HEK293T (cell line): ENCODE data around the gene SC5D.

Source experiments
- BHLHE40 ChIP-seq: fragments of 450-650 bp; IDR thresholded peaks from 2 replicates; pipeline ENCODE4 v1.6.1; 2016; ENCODE audit warnings: mild to moderate bottlenecking, moderate library complexity, borderline replicate concordance
- CTBP1 ChIP-seq: fragments of 450-650 bp; IDR thresholded peaks from 2 replicates; pipeline ENCODE4 v1.6.1; 2016; ENCODE audit warnings: borderline replicate concordance
- FOXA1 ChIP-seq: fragments of 450-650 bp; IDR thresholded peaks from 2 replicates; pipeline ENCODE4 v1.6.1; 2016; ENCODE audit warnings: mild to moderate bottlenecking
- FOXK2 ChIP-seq: fragments of 450-650 bp; IDR thresholded peaks from 2 replicates; pipeline ENCODE4 v1.6.1; 2016; ENCODE audit warnings: mild to moderate bottlenecking
- FOXM1 ChIP-seq: fragments of 450-650 bp; IDR thresholded peaks from 2 replicates; pipeline ENCODE4 v1.6.1; 2017; ENCODE audit warnings: mild to moderate bottlenecking, borderline replicate concordance
- LEF1 ChIP-seq: fragments of 450-650 bp; IDR thresholded peaks from 2 replicates; pipeline ENCODE4 v1.6.1; 2017; ENCODE audit warnings: mild to moderate bottlenecking, borderline replicate concordance
- SP1 ChIP-seq: fragments of 450-650 bp; IDR thresholded peaks from 2 replicates; pipeline ENCODE4 v1.6.1; 2017
- ZNF384 ChIP-seq: fragments of 450-650 bp; IDR thresholded peaks from 2 replicates; pipeline ENCODE4 v1.6.1; 2016
- TF ChIP-seq, protein P1 (sequence below): fragments of 450-650 bp; IDR thresholded peaks from 2 replicates; pipeline ENCODE4 v1.6.1; 2016

DNA sequence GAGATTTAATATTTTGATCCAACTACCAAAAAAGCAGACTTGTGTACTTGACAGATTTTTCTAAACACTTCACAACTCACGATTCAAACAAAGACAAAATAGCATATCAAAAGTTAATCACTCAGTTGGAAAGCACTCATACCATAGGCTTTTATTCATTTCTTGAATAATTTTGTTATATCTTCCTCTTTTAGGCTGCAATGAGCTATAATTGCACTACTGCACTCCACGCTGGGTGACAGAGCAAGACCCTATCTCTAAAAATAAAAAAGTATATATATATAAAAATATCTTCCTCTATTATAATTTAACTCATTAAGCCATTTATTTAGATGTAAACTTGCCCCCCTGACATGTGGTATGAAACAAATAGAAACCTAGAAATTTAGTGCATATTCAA is 19.9 kb downstream of the SC5D start:
- TF ChIP-seq SP1: no peak
- TF ChIP-seq CTBP1: no peak
- no peak for TF ChIP-seq FOXA1
- no peak for TF ChIP-seq BHLHE40
- TF ChIP-seq, protein P1, sequence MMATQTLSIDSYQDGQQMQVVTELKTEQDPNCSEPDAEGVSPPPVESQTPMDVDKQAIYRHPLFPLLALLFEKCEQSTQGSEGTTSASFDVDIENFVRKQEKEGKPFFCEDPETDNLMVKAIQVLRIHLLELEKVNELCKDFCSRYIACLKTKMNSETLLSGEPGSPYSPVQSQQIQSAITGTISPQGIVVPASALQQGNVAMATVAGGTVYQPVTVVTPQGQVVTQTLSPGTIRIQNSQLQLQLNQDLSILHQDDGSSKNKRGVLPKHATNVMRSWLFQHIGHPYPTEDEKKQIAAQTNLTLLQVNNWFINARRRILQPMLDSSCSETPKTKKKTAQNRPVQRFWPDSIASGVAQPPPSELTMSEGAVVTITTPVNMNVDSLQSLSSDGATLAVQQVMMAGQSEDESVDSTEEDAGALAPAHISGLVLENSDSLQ: no peak
- TF ChIP-seq FOXM1: no peak
- no peak for TF ChIP-seq LEF1
- TF ChIP-seq FOXK2: no peak
- no peak for TF ChIP-seq ZNF384
